Keratinocyte (primary cell): ENCODE results near the gene BTN2A1. TPM values are rescaled to one million over a fixed set of nuclear protein-coding genes. Genes with fewer than 3 reads are reported as not detected.

Experiments
- DNase-seq: peaks from one replicate; pipeline ENCODE4 v3.0.0-alpha.2; 2011; ENCODE audit warnings: low read depth, missing footprints, low spot score
- FAIRE-seq: peaks from 2 replicates; lab custom pipeline; 2011; peaks lifted over from hg19 to GRCh38; lab: Jason Lieb, UNC
- H2AFZ ChIP-seq: 2 replicates; pipeline ENCODE4 v1.6.0; 2012; ENCODE audit warnings: low read length, control low read depth, inconsistent platforms; ENCODE audit not compliant: control insufficient read depth
- H3K27ac ChIP-seq: 2 replicates; pipeline ENCODE4 v1.5.1; 2011; ENCODE audit warnings: low read length; ENCODE audit not compliant: control insufficient read depth, insufficient read depth
- H3K27me3 ChIP-seq: 3 replicates; pipeline ENCODE4 v1.6.0; 2011; ENCODE audit warnings: low read length; ENCODE audit not compliant: control insufficient read depth, insufficient read depth; ENCODE audit errors: extremely low read depth
- H3K36me3 ChIP-seq, 2 experiments: 2 replicates in 1 of 2; 3 replicates in 1 of 2; pipeline ENCODE4 v1.5.1; 2011; ENCODE audit warnings: low read length in 2 of 2, mild to moderate bottlenecking in 1 of 2; ENCODE audit not compliant: control insufficient read depth in 2 of 2, insufficient read depth in 2 of 2; ENCODE audit errors: extremely low read depth in 1 of 2
- H3K4me1 ChIP-seq: 3 replicates; pipeline ENCODE4 v1.5.1; 2011; ENCODE audit warnings: low read length; ENCODE audit not compliant: control insufficient read depth, insufficient read depth; ENCODE audit errors: extremely low read depth
- H3K4me2 ChIP-seq: 3 replicates; pipeline ENCODE4 v1.6.0; 2011; ENCODE audit warnings: low read depth, low read length; ENCODE audit not compliant: control insufficient read depth, insufficient read depth; ENCODE audit errors: extremely low read depth
- H3K4me3 ChIP-seq, 3 experiments: fragments of 200-600 bp in 1 of 3; sonication (generic) in 1 of 3; 2 replicates in 2 of 3; 3 replicates in 1 of 3; pipeline ENCODE4 v1.5.1; 2011 to 2016; ENCODE audit warnings: low read length in 3 of 3, mild to moderate bottlenecking in 3 of 3, control low read depth in 2 of 3, inconsistent platforms in 1 of 3, low read depth in 1 of 3, mixed read lengths in 1 of 3, mixed run types in 1 of 3, moderate library complexity in 1 of 3; ENCODE audit not compliant: control insufficient read depth in 2 of 3, insufficient read depth in 2 of 3; ENCODE audit errors: extremely low read depth in 1 of 3
- H3K79me2 ChIP-seq: 2 replicates; pipeline ENCODE4 v1.6.0; 2012; ENCODE audit warnings: low read length; ENCODE audit not compliant: control insufficient read depth, insufficient read depth
- H3K9ac ChIP-seq: 3 replicates; pipeline ENCODE4 v1.6.0; 2011; ENCODE audit warnings: low read length; ENCODE audit not compliant: control insufficient read depth, insufficient read depth; ENCODE audit errors: extremely low read depth
- H3K9me1 ChIP-seq: 3 replicates; pipeline ENCODE4 v1.6.0; 2011; ENCODE audit warnings: low read length; ENCODE audit not compliant: control insufficient read depth, insufficient read depth; ENCODE audit errors: extremely low read depth
- H3K9me3 ChIP-seq: 2 replicates; pipeline ENCODE4 v1.5.1; 2012; ENCODE audit warnings: low read depth, low read length; ENCODE audit not compliant: control insufficient read depth
- H4K20me1 ChIP-seq: 3 replicates; pipeline ENCODE4 v1.6.0; 2011; ENCODE audit warnings: low read length; ENCODE audit not compliant: control insufficient read depth, insufficient read depth; ENCODE audit errors: extremely low read depth
- EZH2 ChIP-seq: IDR thresholded peaks from one replicate; pipeline ENCODE4 v1.6.1; 2012; ENCODE audit warnings: inconsistent platforms, mild to moderate bottlenecking, low read length, moderate library complexity
- dilution Hi-C: fragments of 300-500 bp; cut with MboI; formaldehyde crosslinking; loops from one replicate; pipeline ENCODE4 v1.7.0; 2020; ENCODE audit warnings: low sequenced_read_pairs; ENCODE audit not compliant: extremely low pct_ligation_motif_present
- polyA plus RNA-seq, 5 experiments: library from polyadenylated mRNA; depleted of rRNA in 3 of 5; stranded (reverse) in 3 of 5; stranded (forward) in 1 of 5; unstranded in 1 of 5; fragments of >200 nt; gene quantifications; 1 replicate in 1 of 5; 2 replicates in 3 of 5; 3 replicates in 1 of 5; pipeline versions ENCODE4 v1.2.1 to v1.2.3, GENCODE V29; 2011 to 2012; ENCODE audit warnings: missing spikeins in 2 of 5, low read depth in 1 of 5, low replicate concordance in 1 of 5
- TF ChIP-seq, protein P1 (sequence below), 3 experiments: IDR thresholded peaks in 1 of 3; conservative IDR thresholded peaks in 1 of 3; optimal IDR thresholded peaks in 1 of 3; 2 replicates in 2 of 3; 3 replicates in 1 of 3; pipeline versions ENCODE3 to v1.5.1; 2011; ENCODE audit warnings: low read length in 3 of 3, mild to moderate bottlenecking in 3 of 3, moderate library complexity in 2 of 3, control low read depth in 1 of 3, inconsistent platforms in 1 of 3; ENCODE audit not compliant: insufficient read depth in 2 of 3; ENCODE audit errors: extremely low read depth in 1 of 3

Gene BTN2A1
- polyA plus RNA-seq, 1 donor (not counting 4 experiments of a cell fraction or from before 2014, with no cell fraction given): 13.9 TPM

DNA sequence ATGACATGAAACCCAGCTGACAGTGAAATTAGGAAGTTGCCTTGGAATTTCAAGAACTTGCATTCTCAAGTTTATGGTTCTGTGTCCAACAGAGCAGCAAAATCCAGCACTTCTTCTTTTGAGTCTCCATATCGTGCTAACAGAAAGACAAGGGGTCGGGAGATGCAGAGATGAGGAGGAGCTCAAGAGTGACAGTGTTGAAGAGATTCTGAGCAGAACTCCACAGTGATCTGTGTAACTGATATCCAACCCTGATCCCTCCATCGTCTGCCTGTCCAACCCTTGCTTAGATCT is 21.2 kb downstream of the BTN2A1 start:
- no peak overlapping the region for H3K4me3 ChIP-seq
- TF ChIP-seq, protein P1, sequence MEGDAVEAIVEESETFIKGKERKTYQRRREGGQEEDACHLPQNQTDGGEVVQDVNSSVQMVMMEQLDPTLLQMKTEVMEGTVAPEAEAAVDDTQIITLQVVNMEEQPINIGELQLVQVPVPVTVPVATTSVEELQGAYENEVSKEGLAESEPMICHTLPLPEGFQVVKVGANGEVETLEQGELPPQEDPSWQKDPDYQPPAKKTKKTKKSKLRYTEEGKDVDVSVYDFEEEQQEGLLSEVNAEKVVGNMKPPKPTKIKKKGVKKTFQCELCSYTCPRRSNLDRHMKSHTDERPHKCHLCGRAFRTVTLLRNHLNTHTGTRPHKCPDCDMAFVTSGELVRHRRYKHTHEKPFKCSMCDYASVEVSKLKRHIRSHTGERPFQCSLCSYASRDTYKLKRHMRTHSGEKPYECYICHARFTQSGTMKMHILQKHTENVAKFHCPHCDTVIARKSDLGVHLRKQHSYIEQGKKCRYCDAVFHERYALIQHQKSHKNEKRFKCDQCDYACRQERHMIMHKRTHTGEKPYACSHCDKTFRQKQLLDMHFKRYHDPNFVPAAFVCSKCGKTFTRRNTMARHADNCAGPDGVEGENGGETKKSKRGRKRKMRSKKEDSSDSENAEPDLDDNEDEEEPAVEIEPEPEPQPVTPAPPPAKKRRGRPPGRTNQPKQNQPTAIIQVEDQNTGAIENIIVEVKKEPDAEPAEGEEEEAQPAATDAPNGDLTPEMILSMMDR (optimal IDR thresholded peaks at IDR 0.05 in 1 of 3, IDR thresholded peaks at IDR 0.05 in 1 of 3, conservative IDR thresholded peaks at IDR 0.05 in 1 of 3; ENCODE audit: extremely low read depth in 1 of 3, insufficient read depth in 2 of 3, low read length in 3 of 3): no peak
- TF ChIP-seq EZH2: no peak
- no peaks in the 10 kb centered on the region for H3K9me1 ChIP-seq
- H2AFZ ChIP-seq: no peak overlapping the region
- no peak overlapping the region for H3K9ac ChIP-seq
- H3K27me3 ChIP-seq: no peaks in the 10 kb centered on the region
- H3K79me2 ChIP-seq: no peaks in the 10 kb centered on the region
- dilution Hi-C loops: no loop called here
- no peaks in the 10 kb centered on the region for H3K36me3 ChIP-seq
- H3K27ac ChIP-seq: no peak overlapping the region
- no peak for FAIRE-seq
- H4K20me1 ChIP-seq: no peaks in the 10 kb centered on the region
- no peak for DNase-seq
- peaks cover 15% of the 10 kb centered on the region for H3K4me1 ChIP-seq
- H3K9me3 ChIP-seq: no peaks in the 10 kb centered on the region
- no peak overlapping the region for H3K4me2 ChIP-seq

DNA sequence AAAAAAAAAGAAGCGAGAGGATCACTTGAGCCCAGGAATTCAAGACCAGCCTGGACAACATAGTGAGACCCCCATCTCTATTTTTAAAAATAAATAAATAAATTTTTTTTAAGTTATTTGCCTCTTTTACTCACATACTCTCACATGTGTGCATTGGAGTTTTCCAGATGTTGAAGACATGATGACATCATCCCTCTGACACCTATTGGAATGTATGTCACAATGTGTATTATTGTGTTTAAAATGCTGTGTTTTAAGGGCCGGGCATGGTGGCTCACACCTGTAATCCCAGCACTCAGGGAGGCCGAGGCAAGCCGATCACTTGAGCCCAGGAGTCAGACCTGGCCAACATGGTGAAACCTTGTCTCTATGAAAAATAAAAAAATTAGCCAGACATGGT is 24.6 kb downstream of the BTN2A1 start:
- no peak overlapping the region for H3K27ac ChIP-seq
- no peak for TF ChIP-seq EZH2
- TF ChIP-seq, protein P1 (optimal IDR thresholded peaks at IDR 0.05 in 1 of 3, IDR thresholded peaks at IDR 0.05 in 1 of 3, conservative IDR thresholded peaks at IDR 0.05 in 1 of 3; ENCODE audit: extremely low read depth in 1 of 3, insufficient read depth in 2 of 3, low read length in 3 of 3): no peak
- dilution Hi-C loops: no loop called here

More for the DNA sequence above, 24.6 kb downstream of the BTN2A1 start:
- Histone ChIP-seq H3K4me1 (peaks cover 2% of the 10 kb centered on the region), H2AFZ (no peak overlapping the region), H3K9me1 (no peaks in the 10 kb centered on the region), H4K20me1 (no peaks in the 10 kb centered on the region), H3K4me3 (no peak overlapping the region), H3K9ac (no peak overlapping the region), H3K27me3 (no peaks in the 10 kb centered on the region), H3K4me2 (no peak overlapping the region), H3K79me2 (no peaks in the 10 kb centered on the region), H3K36me3 (no peaks in the 10 kb centered on the region), H3K9me3 (no peaks in the 10 kb centered on the region)
- FAIRE-seq (no peak), DNase-seq (no peak)
